ENCODE measurements around the gene CARNS1.

GRCh38 chr11:67405196-67405567 is 10.3 kb upstream of the CARNS1 start:
- TF ChIP-seq CTCF (IDR thresholded peaks at IDR 0.05), result no peak
- TF ChIP-seq POLR2A (IDR thresholded peaks at IDR 0.05), result no peak
